ENCODE measurements around the gene THSD4.

The THSD4 gene

GRCh38 chr15:71643918-71644317 is 528.6 kb downstream of the THSD4 start:
- Histone ChIP-seq H3K27me3 (ENCODE audit: insufficient read depth, low read depth) (no peaks in the 10 kb centered on the region), H4K20me1 (ENCODE audit: insufficient read depth) (no peaks in the 10 kb centered on the region), H3K36me3 (ENCODE audit: insufficient read depth) (no peaks in the 10 kb centered on the region), H3K4me3 (IDR thresholded peaks at IDR 0.05; ENCODE audit: insufficient read depth, low read depth, low read length) (no peak overlapping the region), H3K9ac (no peak overlapping the region), H3K27ac (no peak overlapping the region), H3K4me1 (ENCODE audit: low read depth, poor library complexity, severe bottlenecking) (no peaks in the 10 kb centered on the region), H3K79me2 (ENCODE audit: insufficient read depth, low read depth) (no peaks in the 10 kb centered on the region), H2AFZ (ENCODE audit: low read depth) (no peak overlapping the region), H3K4me2 (no peak overlapping the region)
- TF ChIP-seq CTCF (conservative IDR thresholded peaks at IDR 0.05; ENCODE audit: low read depth, low read length): no peak

GRCh38 chr15:71646767-71647486 is 531.7 kb downstream of the THSD4 start:
- no peaks in the 10 kb centered on the region for H3K79me2 ChIP-seq (ENCODE audit: insufficient read depth, low read depth)
- no peaks in the 10 kb centered on the region for H4K20me1 ChIP-seq (ENCODE audit: insufficient read depth)
- H3K9ac ChIP-seq: no peak overlapping the region
- H3K27me3 ChIP-seq (ENCODE audit: insufficient read depth, low read depth): no peaks in the 10 kb centered on the region
- H3K36me3 ChIP-seq (ENCODE audit: insufficient read depth): no peaks in the 10 kb centered on the region
- H2AFZ ChIP-seq (ENCODE audit: low read depth): no peak overlapping the region
- H3K4me3 ChIP-seq (IDR thresholded peaks at IDR 0.05; ENCODE audit: insufficient read depth, low read depth, low read length): no peak overlapping the region
- no peak overlapping the region for H3K4me2 ChIP-seq
- no peak for TF ChIP-seq CTCF (conservative IDR thresholded peaks at IDR 0.05; ENCODE audit: low read depth, low read length)
- no peak overlapping the region for H3K27ac ChIP-seq
- H3K4me1 ChIP-seq (ENCODE audit: low read depth, poor library complexity, severe bottlenecking): no peaks in the 10 kb centered on the region

GRCh38 chr15:71647487-71647808 is 532.2 kb downstream of the THSD4 start:
- H3K4me3 ChIP-seq (IDR thresholded peaks at IDR 0.05; ENCODE audit: insufficient read depth, low read depth, low read length): no peak overlapping the region
- no peak for TF ChIP-seq CTCF (conservative IDR thresholded peaks at IDR 0.05; ENCODE audit: low read depth, low read length)
- H3K27ac ChIP-seq: no peak overlapping the region
- no peaks in the 10 kb centered on the region for H3K27me3 ChIP-seq (ENCODE audit: insufficient read depth, low read depth)
- H4K20me1 ChIP-seq (ENCODE audit: insufficient read depth): no peaks in the 10 kb centered on the region
- no peak overlapping the region for H3K9ac ChIP-seq
- no peaks in the 10 kb centered on the region for H3K4me1 ChIP-seq (ENCODE audit: low read depth, poor library complexity, severe bottlenecking)
- no peaks in the 10 kb centered on the region for H3K36me3 ChIP-seq (ENCODE audit: insufficient read depth)
- no peak overlapping the region for H3K4me2 ChIP-seq
- no peaks in the 10 kb centered on the region for H3K79me2 ChIP-seq (ENCODE audit: insufficient read depth, low read depth)
- H2AFZ ChIP-seq (ENCODE audit: low read depth): no peak overlapping the region

GRCh38 chr15:71648095-71648494 is 532.8 kb downstream of the THSD4 start:
- Histone ChIP-seq H3K4me3 (IDR thresholded peaks at IDR 0.05; ENCODE audit: insufficient read depth, low read depth, low read length) (no peak overlapping the region), H3K79me2 (ENCODE audit: insufficient read depth, low read depth) (no peaks in the 10 kb centered on the region)
- no peak for TF ChIP-seq CTCF (conservative IDR thresholded peaks at IDR 0.05; ENCODE audit: low read depth, low read length)

More at GRCh38 chr15:71648095-71648494, 532.8 kb downstream of the THSD4 start:
- H4K20me1 ChIP-seq (ENCODE audit: insufficient read depth): no peaks in the 10 kb centered on the region
- H3K36me3 ChIP-seq (ENCODE audit: insufficient read depth): no peaks in the 10 kb centered on the region
- H3K4me2 ChIP-seq: no peak overlapping the region
- H3K4me1 ChIP-seq (ENCODE audit: low read depth, poor library complexity, severe bottlenecking): no peaks in the 10 kb centered on the region
- no peak overlapping the region for H2AFZ ChIP-seq (ENCODE audit: low read depth)
- no peak overlapping the region for H3K27ac ChIP-seq
- no peak overlapping the region for H3K9ac ChIP-seq
- H3K27me3 ChIP-seq (ENCODE audit: insufficient read depth, low read depth): no peaks in the 10 kb centered on the region
